ENCODE data around the gene STARD13. TPM values are rescaled to one million over a fixed set of nuclear protein-coding genes. Genes with fewer than 3 reads are reported as not detected.
A peak's percentile ranks its signal among the peaks of the same experiment; 100 is the strongest.

The STARD13 gene
- total RNA-seq, 1 donor from 2014 or later: 2.3 TPM

DNA sequence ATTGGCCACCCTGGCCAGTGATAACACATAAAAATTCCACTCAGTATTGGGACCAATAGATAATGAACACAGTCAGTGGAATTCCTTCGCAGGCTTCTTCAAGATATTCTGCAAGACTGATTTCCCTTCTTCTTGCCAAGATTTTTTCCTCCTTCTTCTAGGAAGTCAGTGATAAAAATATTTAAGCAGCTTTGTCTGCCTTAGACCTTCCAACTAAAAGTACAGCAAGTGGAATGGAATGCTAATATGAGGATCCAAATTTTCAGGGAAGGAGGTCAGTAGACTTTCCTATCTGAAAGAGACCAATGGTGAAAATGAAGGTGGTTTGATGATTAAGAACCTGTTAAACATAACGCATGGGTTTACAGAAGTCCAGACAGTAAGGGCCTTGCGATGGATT lies 9.6 kb downstream of the STARD13 start:
- no peak for ATAC-seq

DNA sequence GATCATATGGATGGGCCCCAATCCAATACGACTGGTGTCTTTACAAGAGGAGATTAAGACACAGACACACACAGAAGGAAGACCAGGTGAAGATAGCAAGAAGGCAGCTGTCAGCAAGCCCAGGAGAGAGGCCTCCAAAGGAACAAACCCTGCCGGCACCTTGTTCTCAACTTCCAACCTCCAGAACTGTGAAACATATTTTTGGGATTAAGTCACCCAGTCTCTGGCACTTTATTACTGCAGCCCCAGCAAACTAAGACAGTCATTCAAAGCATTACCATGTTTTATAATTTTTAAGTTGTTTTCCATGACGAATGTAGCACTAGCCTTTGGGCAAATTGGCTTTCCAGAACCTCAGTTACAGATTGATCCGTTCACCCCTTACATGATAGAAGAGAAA lies 11.3 kb downstream of the STARD13 start:
- ATAC-seq: no peak

DNA sequence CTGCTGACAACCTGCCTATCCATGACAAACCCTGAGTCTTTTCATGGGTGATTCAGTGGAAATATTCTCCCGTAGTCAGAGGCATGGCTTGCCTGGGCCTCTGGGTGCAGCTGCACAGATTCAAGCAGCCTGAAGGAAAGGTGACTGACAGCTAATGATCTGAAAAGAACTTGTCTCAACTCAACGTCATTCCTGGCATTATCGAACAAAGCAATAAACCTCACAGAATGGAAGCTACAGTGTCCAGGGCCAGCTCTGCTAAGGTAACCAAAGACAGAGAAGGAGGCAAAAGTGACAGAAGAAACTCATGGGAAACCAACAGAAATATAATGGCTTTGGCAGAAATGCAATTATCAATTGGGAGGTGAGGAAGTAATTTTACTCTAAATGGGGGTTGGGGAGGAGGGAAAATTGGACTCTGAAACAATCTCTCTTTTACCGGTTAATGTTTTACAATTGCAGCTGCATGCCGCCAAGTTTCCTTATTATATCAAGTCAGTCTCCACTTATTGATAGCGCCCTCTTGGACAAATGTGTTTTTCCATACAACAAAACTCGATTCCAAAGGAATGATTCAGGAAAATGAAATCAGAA lies 12.9 kb downstream of the STARD13 start:
- no peak for ATAC-seq

DNA sequence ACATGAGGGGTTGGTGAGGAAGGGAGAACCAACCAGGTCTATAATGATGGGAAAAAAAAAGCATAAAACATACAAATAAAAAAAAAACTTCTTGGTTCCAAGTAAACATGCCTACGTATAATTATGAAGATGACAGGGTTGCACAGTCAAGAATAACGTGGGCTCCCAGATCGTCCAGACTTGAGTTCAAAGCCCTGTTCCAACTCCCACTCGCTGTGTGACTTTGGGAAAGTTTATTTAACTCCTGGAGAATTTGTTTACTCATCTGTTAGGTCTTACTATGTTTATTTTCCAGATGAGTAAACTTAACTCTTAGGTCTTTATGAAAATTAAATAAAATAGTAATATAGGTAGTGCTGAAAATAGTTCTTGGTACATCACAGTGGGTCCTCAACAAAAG lies 13.8 kb downstream of the STARD13 start:
- ATAC-seq: no peak

DNA sequence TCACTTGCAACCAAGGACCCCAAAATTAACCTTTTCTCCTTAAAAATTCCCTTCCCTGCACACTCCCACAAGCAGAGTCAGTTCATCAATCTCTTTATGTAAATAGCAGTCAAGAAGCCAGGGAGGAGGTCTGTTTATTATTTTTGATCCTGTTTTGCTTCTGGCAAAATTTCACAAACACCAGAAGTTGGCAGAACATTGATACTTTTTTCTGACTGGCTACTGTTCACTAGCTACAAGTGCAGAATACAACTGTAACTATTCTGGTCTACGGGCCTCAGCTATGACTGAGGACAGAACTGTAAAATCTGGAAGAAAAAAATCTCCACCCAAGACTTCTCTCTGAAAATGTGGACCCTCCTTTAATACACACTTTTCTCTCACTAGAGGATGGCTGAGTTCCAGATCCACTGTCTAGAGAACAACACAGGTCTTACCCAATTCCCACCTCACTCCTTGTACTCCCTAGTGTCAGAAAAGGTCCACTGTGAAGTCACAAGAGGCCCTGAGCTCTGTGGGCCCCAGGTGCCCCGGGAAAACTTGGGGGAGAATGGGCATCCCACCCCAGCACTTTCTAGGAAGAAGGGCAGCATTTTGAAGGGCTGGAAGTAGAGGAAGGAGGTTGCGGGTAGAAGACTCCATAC lies 14.5 kb downstream of the STARD13 start:
- no peak for ATAC-seq

DNA sequence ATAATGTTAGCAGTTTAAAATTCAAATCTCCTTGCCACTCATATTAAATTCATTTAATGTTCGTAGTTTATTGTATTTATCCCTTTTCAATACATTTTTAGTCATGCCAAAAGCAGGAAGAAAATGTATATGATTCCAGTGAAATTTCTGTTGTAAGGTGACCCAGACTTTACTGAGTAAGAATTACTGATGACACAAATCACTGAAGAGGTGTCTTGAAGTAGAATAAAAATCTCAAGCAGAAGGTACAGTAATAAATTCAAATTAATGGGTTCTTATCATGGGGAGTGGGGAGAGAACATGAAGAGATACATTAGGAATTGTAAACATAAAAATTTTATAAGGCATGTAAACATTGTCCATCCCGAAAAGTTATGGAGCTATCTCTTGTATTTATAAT lies 19.9 kb downstream of the STARD13 start:
- no peak for ATAC-seq

DNA sequence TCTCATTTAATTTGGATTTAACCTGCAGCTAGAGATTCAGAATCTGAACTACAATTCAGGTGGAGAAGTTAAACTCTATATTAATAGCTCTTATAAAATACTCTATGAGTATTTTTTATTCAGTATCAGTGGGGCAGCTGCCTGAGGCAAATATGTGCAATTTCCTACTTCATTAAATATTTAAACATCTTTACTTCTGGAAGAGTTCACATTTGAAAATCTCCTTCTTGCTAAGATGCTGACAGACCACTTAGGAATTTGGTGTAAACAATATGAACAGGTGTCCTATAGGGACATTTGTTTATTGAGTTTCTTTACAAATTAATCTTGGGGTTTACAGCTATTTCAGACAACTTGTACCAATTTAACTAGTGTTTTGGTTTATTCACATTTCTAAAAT lies 20.4 kb downstream of the STARD13 start:
- ATAC-seq: no peak

DNA sequence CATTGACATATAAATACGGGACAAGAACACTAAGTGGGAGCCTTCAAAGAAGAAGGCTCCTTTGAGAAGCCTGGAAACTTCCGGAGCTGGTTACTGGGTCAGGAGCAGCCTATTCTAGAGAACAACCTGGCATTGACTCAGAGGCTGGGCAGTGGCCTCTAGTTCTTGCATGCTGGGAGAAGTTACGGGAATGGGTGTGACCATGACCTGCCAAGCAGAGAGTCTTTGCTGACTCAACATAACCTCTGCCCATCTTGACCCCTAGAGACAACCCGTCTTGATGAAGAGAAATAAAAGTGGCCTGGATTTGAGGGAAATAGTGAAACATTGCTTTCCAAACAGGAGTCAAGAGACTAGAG lies 21.0 kb downstream of the STARD13 start:
- peak; percentile 74 for ATAC-seq

DNA sequence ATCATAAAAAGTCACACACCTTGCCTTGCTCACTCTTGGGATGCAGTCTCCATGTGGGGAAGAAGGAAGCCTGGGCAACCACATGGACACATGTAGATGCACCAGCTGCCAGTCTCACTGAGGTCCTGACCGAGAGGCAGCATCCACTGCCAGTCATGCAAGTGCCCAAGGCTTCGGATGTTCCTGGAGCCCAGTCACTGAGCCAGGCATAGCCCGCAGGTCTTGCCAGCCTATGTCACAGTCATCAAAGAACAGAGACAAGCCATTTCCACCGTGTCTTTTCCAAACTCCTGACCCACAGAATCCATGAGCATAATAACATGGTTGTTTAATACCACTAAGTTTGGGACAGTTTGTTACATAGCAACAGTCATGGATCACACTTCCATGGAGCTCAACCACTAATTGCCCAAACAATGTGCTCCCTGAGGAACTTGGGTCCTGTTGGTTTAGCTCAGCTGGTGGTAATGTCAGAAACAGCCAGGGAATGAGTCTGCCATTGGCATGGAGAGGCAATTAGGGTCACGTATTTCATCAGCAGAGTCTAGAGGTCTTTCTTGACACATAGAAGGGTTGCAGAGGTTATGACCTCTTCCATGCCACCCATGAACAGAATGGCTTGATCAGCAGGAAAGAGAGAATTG lies 21.5 kb downstream of the STARD13 start:
- ATAC-seq: no peak

DNA sequence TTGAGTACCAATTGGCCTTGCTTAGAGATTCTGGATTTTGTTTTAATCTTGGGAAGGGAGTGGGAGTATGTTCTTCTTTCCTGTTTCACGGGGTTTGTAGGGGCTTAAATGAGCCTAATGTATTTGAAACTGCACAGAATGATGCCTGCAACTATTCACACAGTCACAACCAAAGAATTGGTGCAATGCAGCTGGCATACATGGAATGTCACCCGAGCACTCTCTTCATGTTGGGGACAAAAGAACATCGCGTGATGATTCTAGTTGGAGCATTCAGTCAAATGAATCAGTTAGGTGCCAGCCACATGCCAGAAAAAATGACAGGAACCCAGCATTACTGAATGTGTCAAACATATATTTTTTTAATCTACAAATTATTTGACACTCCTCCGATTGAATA lies 22.1 kb downstream of the STARD13 start:
- no peak for ATAC-seq

DNA sequence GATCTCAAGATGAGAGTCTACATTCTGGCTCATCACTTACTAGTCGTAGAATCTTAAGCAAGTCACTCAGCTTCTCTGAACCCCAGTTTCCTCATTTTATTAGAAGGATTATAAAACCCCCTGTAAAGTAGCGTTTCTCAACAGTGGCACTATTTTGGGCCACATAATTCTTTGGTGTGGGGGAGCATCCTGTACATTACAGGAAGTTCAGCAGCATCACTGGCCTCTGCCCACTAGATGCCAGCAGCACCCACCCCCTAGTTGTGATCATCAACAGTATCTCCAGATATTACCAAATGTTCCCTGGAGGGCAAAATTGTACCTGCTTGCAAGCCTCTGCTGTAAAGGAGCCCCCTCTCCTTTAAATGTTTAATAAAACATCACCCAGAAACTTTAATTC lies 22.6 kb downstream of the STARD13 start:
- ATAC-seq: no peak

DNA sequence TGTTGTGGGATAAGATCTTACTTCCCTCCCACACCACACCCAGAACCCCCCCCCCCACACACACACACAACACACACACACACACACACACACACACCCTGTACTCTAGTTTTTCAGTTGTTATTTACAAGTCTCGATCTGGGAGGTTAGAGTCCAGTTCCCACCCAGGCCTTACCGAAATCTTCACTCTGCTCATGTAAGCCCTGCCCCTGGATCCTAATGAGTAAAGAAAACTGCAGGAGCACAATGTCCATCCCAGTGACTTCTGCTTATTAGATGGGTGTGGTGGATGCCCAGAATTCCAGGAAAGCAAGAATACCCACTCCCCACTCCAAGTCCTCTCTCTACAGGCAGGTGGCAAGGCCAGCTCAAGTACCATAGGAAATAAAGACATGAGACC lies 23.0 kb downstream of the STARD13 start:
- ATAC-seq: no peak

DNA sequence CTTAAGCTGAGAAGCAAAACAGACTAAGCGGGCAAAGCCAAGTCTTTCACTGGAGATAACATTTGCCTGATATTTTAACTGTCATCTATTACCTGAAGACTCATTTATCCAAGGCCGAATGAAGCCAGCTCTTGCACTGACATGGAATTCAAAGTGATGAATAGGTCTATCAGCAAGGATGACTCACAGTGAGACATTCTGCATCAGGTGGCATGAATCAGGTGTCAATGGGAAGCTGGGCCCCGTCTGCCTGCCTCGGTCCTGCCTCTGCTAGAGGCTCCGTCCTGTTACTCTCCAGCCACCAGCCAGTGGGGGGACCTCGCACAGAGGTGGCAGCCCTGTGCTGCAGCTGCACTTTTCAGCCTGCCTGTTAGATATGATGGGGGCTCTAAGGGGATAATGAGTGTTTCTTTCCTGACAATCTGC lies 23.5 kb downstream of the STARD13 start:
- peak; percentile 91 for ATAC-seq

DNA sequence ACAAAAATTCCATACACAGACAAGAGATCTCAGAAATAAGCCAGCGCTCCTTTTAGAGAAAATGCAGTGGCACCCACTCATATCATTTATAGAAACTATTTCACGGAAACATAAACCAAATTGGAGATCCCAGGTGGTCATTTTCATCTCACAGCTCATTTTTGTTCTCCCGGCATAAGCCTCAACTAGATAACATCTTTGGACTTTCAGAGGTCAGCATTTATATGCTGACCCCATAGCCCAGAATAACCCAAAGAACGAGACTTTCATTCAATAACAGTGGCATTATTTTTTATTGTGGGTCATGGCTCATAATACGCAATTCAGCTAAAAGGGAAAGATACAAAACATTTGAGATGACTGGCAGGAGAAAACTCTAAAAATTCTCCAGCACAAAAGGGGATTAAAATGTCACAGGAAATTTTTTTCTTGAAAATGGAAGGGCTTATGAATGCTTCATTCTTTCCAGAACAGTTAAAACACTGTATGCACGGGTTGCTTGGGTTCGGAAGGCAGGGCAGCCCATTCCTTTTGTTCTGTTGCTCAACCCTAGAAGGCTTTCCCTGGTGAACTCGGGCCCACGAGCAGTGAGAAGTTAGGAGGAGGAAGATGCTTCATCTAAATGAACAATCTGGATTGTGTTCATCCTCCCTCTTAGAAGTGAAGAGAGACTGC lies 24.0 kb downstream of the STARD13 start:
- no peak for ATAC-seq

DNA sequence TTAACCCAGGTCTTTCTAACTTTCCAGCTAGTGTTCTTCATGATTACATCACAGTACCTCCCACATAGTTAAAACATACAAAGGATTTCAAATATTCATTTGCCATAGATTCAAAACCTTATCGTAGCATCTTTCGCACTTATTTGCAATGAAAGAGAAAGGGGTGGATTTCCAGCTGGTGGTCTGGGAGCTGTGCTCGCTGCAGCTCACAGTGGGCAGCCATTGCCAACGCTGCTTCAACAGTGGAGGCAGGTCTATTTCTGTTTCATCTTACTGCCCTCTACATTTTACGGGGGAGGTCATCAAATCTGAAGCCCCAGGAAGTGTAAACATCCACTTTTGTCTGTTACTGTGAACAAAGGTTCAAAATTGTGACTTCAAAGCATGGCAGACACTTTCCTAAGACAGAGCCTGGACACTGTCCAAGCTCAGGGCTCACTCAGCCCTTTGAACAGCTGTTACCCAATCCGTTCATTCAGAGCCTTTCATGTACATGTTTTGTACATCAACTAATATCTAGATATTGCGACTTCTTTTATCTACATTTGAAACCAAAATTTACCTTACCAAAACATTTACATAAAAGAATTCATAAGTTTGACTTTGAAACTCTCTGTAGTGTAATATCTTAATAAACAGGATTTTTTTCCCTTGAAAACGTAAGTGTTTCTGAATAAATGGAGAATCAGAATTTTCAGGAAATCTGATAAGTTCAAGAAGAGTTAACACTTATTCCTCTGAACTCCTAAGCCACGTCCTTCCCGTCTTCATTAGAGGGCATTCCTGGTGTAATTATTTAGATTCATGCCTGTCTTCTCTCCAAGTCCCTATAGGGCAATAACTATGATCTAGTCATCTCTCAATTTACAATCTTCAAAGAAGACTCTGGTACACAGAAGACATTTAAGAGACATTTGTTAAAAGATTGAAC lies 25.1 kb downstream of the STARD13 start:
- ATAC-seq: no peak

DNA sequence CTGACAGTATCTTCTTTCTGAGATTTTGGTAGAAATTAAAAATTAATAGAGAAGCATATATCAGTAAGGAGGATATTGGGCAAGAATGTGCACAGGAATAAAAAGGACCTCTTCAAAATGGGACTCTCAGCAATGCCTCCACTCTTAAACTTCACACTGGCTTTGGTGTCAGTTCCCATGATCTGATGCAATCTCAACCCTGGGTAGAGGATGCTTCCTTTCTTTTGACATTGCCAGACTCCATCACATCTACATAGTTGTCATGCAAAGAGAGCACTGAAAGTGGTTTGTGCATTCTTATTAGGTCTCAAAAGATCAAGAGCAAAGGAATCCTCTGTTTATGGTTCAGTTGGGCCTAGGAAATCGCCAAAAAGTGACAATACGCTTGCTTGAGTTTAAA lies 26.3 kb downstream of the STARD13 start:
- ATAC-seq: no peak

DNA sequence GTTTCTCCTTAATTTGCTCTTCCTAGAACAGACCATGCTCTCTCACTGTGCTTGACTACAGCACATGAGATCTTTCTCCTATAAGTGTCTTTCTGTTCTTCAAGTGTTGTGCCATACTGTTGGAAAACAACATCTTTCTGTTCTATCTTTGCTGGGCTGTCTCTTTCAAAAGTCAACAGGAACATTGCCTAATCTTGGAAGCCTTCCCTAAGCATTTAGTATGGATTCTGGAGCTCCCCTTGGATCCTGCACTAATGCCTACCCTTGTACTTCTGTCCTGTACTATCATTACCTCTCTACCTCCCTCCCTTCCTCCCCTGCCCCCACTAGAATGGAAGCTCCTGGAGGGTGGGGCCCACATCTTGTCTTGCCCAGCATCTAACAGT lies 26.8 kb downstream of the STARD13 start:
- no peak for ATAC-seq

DNA sequence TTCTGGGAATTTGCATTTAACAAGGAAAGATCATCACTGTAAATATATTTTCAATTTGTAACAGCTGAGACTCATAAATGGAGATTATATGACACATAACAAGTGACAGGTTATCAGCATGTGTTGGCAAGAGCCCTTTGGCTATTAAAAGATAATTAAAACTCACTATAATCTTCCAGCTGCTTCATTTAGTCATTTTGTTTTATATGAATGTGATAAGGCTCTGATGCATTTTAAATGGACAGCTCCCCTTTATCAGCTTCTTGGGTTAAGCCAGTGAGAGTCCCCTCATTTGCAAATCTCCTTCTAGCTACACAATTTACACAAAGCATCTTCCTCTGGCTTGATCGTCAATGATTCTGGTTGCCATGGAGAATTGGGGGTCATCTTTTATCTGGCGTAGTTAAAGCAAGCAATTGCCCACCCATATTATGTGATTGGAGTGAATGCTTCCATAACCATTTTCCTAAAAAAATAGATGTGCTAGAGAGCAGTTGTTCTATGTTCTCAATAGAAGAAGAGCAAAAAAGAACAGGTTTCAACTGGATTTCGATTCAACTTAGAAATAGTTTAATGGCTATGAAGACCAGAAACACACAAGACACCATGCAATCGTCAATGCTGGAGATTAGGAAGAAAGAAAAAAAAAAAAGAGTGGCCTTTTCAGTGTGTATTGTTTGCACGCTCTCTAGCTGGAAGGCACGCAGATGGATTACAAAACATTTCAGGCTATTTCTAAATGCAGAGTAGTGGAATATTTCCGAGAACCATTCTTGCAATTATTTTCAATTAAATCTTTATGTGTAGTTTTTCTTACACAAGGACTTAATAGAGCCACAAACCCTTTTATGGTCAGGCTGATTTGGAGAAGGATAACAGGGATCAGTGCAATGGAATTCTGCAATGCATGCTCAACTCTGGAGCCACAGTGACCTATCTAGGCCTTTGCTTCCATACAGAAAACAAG lies 27.4 kb downstream of the STARD13 start:
- no peak for ATAC-seq

DNA sequence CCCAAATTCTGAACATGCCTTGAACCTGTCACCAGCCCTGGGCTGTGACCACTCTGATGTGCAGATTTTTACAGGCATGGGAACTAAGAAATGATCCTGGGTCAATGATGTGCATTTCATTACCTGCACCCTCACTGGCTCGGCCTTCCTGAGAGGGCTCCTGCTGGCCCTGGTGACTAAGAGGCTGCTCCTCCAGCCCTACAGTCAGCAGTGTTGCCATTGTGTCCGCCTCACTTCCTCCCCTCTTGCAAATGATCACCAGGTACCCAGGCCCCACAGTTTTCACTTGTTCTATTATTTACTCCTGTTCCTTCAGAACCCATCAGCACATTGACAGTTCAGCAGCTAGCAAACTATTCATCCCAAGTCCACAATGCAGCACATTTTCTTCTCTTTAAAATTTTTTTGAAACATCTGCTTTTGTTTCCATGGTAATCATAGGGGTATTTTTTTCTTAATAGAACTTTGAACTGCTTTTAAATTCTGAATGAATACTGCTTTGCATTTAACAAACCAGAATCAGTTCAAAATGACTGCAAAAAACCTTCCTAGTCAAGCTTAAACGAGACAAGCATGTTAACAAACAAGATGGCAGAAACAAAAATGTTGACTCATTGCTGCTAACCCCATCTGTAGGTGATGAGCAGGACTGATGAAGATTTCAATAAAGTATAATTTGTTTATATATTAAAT lies 29.3 kb downstream of the STARD13 start:
- ATAC-seq: no peak

DNA sequence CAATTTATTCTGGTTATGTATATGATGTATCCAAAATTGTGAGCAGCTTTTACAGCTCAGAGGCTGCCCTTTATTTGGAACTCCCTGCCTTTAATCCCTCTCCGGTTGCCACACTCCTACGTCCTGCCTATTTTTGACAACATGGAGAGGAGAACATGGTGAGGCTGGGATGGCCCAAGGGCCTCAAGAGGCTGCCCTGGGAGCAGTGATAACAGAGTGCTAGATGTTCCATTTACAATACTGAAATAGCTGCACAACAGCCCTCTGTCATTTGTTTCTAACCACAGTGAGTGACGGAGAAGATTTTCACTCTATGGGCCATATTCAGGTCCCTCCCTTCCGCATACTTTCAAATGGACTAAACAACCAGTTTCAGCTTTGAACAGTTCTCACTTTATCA lies 33.4 kb downstream of the STARD13 start:
- no peak for ATAC-seq

DNA sequence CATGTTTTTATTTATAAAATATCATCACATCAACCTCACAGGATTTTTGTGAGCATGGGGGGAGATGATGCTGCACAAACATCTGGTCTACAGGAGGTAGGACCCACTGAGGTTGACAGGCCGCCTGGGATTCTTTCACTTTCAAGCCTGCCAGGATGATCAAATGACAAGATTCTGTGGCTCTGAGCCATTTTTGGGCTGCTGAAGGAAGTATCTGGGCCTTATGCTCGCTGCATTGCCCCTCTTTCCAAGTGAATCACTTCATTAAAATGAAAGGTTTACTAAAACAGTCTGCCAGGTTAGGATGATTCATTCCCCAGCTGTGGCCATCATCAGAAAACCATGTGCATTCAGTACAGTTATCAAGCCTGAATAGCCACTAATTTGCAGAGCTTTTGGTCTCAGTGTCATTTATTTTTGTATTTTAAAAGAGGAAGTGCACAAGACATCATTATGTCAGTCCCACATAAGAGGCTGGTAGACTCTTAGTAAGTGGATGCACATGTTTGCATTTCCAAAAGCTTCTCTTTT lies 34.4 kb downstream of the STARD13 start:
- peak; percentile 43 for ATAC-seq
